ENCODE data around the gene PLXNA4. TPM values are rescaled to one million over a fixed set of nuclear protein-coding genes. Genes with fewer than 3 reads are reported as not detected.

The PLXNA4 gene
- total RNA-seq, 1 experiment from 2014 or later, result 1.0 TPM

GRCh38 chr7:132453826-132454225, 122.4 kb downstream of the PLXNA4 start:
- Histone ChIP-seq H3K4me1 (replicated peaks; ENCODE audit: insufficient read depth) (no peaks in the 10 kb centered on the region), H3K4me3 (no peak overlapping the region), H3K4me2 (no peak overlapping the region), H3F3A (ENCODE audit: insufficient read depth, low read depth) (no peaks in the 10 kb centered on the region), H3K27ac (no peak overlapping the region), H3K9me2 (ENCODE audit: insufficient read depth) (no peaks in the 10 kb centered on the region), H3K79me2 (ENCODE audit: low read depth) (no peaks in the 10 kb centered on the region), H3K36me3 (ENCODE audit: low read depth) (no peaks in the 10 kb centered on the region), H3K27me3 (ENCODE audit: insufficient read depth, low read depth) (peaks cover 56% of the 10 kb centered on the region), H2AFZ (no peak overlapping the region), H3K9me3 (ENCODE audit: insufficient read depth, low read depth) (no peaks in the 10 kb centered on the region), H4K20me1 (ENCODE audit: insufficient read depth) (no peaks in the 10 kb centered on the region)
- intact Hi-C loops (cut with micrococcal nuclease; ENCODE audit: unreplicated experiment), result no loop called here
- no peak for DNase-seq
- POLR2A ChIA-PET (ENCODE audit: unreplicated experiment), result no interaction called here
- TF ChIP-seq CTCF (conservative IDR thresholded peaks at IDR 0.05) (no peak), EZH2 (IDR thresholded peaks at IDR 0.05; ENCODE audit: low read depth) (no peak)
- no TSS peak for BruUV-seq (replicated peaks)
- CTCF ChIA-PET, result no interaction called here

- ChIA-PET POLR2A (ENCODE audit: unreplicated experiment) (no interaction called here), CTCF (no interaction called here)
- no peak overlapping the region for H2AFZ ChIP-seq
- no peaks in the 10 kb centered on the region for H3K79me2 ChIP-seq (ENCODE audit: low read depth)
- H3F3A ChIP-seq (ENCODE audit: insufficient read depth, low read depth), result no peaks in the 10 kb centered on the region
- BruUV-seq (replicated peaks), result no TSS peak
- no peaks in the 10 kb centered on the region for H3K4me1 ChIP-seq (replicated peaks; ENCODE audit: insufficient read depth)
- H3K36me3 ChIP-seq (ENCODE audit: low read depth), result no peaks in the 10 kb centered on the region
- no peak for DNase-seq
- no peak overlapping the region for H3K27ac ChIP-seq
- H3K4me2 ChIP-seq, result no peak overlapping the region
- H3K27me3 ChIP-seq (ENCODE audit: insufficient read depth, low read depth), result peaks cover 40% of the 10 kb centered on the region
- no peaks in the 10 kb centered on the region for H3K9me2 ChIP-seq (ENCODE audit: insufficient read depth)
- H3K9me3 ChIP-seq (ENCODE audit: insufficient read depth, low read depth), result peaks cover 4% of the 10 kb centered on the region; the same call in 1 of the 2 replicates
- intact Hi-C loops (cut with micrococcal nuclease; ENCODE audit: unreplicated experiment), result no loop called here
- no peaks in the 10 kb centered on the region for H4K20me1 ChIP-seq (ENCODE audit: insufficient read depth)
- TF ChIP-seq EZH2 (IDR thresholded peaks at IDR 0.05; ENCODE audit: low read depth), result no peak
- no peak for TF ChIP-seq CTCF (conservative IDR thresholded peaks at IDR 0.05)
- H3K4me3 ChIP-seq, result no peak overlapping the region
Observed at GRCh38 chr7:132451161-132451560, 125.1 kb downstream of the PLXNA4 start.

DNA sequence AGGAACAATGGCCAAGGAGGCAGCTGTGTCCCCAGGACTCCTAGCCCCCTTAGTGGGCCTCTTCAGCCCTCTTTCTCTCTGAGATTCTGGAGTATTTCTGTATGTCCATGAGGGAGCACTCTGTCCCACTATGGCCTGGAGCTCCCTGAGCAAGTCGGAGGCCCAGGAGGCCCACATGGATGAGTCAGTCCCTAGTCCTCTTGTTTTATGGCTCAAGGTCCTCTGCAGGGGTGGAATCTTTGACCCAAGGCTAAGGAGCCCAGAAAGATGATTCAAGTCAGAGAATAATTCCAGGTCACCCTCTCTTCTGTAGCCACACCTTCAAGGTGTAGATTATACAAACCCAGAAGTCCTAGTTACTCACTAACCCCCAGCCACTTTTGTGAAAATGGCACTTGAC, 125.6 kb downstream of the PLXNA4 start:
- TF ChIP-seq CTCF (conservative IDR thresholded peaks at IDR 0.05) (no peak), EZH2 (IDR thresholded peaks at IDR 0.05; ENCODE audit: low read depth) (no peak)
- Histone ChIP-seq H3K9me2 (ENCODE audit: insufficient read depth) (no peaks in the 10 kb centered on the region), H2AFZ (no peak overlapping the region), H3F3A (ENCODE audit: insufficient read depth, low read depth) (no peaks in the 10 kb centered on the region), H3K27ac (no peak overlapping the region), H3K36me3 (ENCODE audit: low read depth) (no peaks in the 10 kb centered on the region), H3K4me2 (no peak overlapping the region), H3K79me2 (ENCODE audit: low read depth) (no peaks in the 10 kb centered on the region), H3K9me3 (ENCODE audit: insufficient read depth, low read depth) (peaks cover 4% of the 10 kb centered on the region; the same call in 1 of the 2 replicates), H3K27me3 (ENCODE audit: insufficient read depth, low read depth) (peaks cover 41% of the 10 kb centered on the region), H3K4me1 (replicated peaks; ENCODE audit: insufficient read depth) (no peaks in the 10 kb centered on the region), H3K4me3 (no peak overlapping the region), H4K20me1 (ENCODE audit: insufficient read depth) (no peaks in the 10 kb centered on the region)
- intact Hi-C loops (cut with micrococcal nuclease; ENCODE audit: unreplicated experiment), result no loop called here
- BruUV-seq (replicated peaks), result no TSS peak
- DNase-seq, result no peak
- ChIA-PET CTCF (no interaction called here), POLR2A (ENCODE audit: unreplicated experiment) (no interaction called here)

Measured in PC-9 (cell line).